Right forelimb (tissue), 1 donor: ENCODE results near the gene HS3ST5.
"Not testable (repeated sequence)": the region's sequence is repeated elsewhere in the genome, so short reads cannot be mapped to it uniquely, and the experiment has no call there.

ENCODE experiments used
- DNase-seq: peaks from one replicate; pipeline ENCODE4 v3.0.0-alpha.2; 2018

HS3ST5 gene

DNA sequence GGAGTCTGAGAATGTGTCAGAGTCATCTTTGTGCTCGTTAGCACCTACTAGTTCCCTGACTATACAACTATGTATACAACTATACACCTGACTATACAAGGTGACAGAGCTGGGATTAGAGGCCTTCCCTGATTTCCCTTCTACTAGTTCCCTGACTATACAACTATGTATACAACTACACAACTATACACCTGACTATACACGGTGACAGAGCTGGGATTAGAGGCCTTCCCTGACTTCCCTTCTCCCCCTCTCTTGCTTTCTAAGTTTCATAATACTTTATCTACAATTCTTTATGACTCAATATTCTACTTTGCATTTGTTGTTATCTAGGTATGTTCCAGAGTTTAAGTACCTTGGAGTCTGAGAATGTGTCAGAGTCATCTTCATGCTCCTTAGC is 68.0 kb downstream of the HS3ST5 start:
- DNase-seq, result no peak

- no peak for DNase-seq
These were observed 70.2 kb downstream of the HS3ST5 start for GRCh38 chr6:114272582-114272981.

DNA sequence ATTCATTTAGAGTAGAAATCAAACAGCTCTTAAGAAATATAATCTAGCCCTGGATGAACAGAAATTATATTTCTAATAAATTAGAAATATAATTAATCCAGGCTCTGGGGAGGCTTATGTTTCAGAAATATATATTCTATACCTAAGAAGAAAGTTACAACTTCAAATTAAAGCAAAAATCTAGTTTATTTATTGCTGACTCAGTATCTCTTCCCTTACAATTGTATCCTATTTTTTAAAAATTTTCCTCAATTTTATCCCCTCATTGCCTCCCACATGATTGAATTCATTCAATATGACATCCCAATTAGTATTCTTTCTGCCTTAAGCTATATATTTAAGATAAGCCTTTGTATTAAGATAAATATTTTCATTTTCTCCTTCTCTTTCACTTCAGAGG is 71.4 kb downstream of the HS3ST5 start:
- no peak for DNase-seq

DNA sequence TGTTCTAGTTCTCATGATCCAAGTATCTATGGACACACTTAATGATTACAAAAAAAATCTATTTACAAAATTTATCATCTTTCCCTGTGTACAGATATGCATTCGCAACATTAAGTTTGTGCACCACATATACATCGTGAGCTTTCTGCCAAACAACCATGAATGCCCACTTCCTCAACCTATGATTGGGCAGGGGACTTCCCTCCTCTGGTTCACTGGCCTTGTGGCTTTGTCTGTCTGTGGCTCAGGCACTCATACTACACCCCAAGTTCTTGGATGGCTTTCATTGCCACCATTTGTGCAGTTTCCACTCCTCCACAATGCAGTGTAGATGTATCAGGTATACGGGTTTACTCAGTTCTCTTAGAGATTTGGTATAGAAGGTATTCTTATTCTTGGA is 74.9 kb downstream of the HS3ST5 start:
- no peak for DNase-seq

- no peak for DNase-seq
These were observed 82.0 kb downstream of the HS3ST5 start for GRCh38 chr6:114260810-114261209.

GRCh38 chr6:114258376-114258775 is 84.4 kb downstream of the HS3ST5 start:
- no peak for DNase-seq

GRCh38 chr6:114253431-114253830 is 89.4 kb downstream of the HS3ST5 start:
- DNase-seq, result no peak

DNA sequence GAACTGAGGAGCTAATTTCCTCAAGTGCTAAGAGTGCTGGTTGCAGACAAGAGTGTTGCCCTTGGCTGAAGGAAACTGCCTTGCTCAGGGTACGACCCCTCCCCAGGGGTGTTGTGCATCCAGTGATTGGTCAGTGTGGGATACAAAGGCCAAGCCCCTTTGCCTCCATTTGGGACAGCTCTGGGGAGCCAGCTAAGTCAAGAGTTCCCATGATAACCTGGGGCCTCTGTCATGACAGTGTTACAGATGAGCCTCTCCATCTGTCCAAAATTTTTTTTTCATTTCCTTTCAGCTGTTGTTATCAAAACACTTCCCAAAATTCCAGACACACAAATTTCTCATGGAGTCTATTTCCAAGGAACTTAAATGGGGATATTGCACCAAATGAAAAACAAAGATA is 93.3 kb downstream of the HS3ST5 start:
- DNase-seq, result no peak

- no peak for DNase-seq
These were observed 95.7 kb downstream of the HS3ST5 start for GRCh38 chr6:114247101-114247500.

DNA sequence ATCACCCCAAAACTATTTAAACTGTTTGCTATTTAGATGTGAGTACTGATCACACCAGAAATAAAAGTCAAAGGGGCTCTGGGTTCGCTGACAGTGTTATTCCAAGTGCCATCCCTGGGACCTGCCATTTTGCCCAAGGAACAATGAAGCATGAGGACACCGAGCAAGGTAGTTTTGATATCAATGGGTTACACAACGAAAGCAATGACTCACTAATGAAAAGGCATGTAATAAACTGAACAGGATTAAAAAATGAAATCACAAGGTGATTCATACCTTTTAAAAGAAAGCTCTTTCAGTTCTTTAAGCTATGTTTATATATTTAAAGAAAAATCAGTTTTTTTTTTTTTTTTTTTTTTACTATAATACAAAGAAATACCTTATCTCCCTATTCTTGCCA is 102.0 kb downstream of the HS3ST5 start:
- DNase-seq, result no peak

GRCh38 chr6:114228675-114229074 is 114.1 kb downstream of the HS3ST5 start:
- no peak for DNase-seq

DNA sequence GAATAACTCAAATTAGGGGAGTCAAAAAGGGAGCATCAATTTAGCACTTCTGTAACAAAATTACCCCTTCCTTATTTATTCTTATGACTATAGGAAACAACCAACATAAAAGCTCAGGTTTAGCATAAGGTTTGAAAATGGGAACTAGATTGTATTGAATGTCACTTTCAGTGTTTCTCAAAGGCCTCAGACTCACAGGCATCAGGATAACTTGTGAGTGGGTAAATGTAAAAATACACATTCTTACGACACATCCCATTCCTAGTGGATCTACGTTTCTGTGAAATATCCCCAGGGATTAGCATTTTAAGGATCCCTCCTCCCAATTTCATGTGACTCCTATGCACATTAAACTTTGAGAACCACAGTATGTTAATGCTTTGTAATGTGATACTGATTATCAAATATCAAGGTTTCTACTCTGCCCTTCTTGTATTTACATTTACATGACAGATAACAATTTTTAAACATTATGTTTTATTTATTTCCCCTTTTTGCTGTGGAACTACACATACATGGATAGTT is 114.8 kb downstream of the HS3ST5 start:
- DNase-seq, result no peak

- DNase-seq, result no peak
These were observed 122.6 kb downstream of the HS3ST5 start for GRCh38 chr6:114220241-114220640.

DNA sequence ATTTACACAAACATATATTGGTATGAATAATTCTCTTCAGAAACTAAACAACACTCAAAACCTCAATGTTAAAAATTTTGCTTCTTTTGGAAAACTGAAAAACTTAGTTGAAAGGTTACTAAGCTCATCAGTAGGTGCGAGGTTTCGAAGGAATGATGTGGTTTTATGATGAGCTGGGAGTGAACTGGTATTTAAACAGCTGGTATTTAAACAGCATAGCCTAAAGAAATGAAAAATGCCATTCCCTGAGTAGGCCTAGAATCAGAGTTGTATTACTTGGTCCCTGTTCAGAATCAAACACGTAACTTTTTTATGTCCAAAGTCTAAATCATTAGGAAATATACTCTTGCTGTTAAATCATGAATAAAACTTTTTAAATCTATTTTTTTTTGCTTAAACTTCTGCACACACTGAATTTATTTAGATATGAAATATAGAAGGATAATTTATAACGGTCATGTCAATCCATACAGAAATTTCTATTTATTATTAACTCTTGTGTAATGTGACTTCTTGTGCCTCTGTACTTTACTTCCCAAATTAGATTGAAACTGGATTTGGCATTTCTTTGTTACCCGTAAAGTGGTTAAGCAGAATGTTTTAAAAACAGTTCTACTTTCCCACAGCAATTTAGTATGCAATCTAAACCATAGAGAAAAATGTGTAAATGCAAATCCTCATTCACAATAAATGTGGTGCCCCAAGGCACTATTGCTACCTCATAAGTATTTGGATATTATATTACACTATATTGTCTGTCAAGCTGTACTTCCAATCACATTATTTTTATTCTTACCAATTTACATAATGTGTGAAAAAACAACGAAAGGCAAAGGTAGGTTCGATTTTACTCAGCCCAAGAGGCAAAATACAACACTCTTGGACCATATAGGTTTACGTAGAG is 124.1 kb downstream of the HS3ST5 start:
- no peak for DNase-seq

- DNase-seq, result not testable (repeated sequence)
These were observed 124.8 kb downstream of the HS3ST5 start for GRCh38 chr6:114217996-114218395.

DNA sequence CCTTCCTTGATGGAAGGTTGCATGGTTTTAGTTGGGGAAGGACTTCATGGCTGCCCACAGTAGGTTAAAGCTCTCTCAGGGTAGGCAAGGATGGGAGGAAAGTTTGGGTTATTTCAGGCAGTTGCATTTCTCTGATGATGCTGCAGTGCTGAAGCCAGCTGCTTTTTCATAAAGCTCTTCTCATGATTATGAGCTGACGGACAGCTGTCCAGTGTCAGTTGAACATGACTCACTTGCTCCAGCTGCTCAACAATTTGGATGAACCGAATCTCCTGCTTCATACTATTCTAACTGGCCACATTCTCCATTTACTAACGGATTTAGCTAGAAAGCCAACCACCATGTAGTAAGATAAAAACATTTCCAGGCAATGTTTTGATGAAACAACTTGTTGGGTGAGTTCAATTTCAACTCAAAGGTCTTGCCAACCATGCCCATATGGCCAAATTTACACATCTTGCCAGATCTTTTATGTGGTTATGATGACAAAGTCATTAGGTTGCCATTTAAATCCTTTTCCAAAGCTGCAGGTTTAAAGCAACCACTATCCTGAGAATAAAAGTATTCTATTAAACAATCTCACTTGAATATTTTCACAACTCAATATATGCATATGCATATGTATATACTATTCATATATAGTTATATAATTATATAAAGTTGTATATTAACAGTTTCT is 125.9 kb downstream of the HS3ST5 start:
- DNase-seq, result no peak

GRCh38 chr6:114210467-114210866 is 132.4 kb downstream of the HS3ST5 start:
- DNase-seq, result no peak

DNA sequence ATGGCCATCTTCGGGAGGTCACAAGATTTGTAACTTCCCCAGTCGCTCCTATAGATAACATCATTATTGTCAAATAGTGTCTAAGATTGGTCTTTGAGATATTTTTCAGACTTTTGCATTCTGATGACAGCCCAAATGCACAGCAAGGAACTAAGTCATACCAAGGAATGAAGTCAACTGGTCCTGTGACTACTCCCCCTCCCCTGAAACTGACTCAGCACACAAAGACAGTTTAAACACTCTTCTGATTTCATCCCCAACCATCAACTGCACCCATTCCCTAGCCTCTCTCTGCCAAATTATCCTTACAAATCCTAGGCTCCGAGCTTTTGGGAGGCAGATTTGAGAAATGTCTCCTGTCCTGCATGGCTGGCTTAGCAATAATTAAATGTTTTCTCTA is 139.4 kb downstream of the HS3ST5 start:
- DNase-seq, result no peak

DNA sequence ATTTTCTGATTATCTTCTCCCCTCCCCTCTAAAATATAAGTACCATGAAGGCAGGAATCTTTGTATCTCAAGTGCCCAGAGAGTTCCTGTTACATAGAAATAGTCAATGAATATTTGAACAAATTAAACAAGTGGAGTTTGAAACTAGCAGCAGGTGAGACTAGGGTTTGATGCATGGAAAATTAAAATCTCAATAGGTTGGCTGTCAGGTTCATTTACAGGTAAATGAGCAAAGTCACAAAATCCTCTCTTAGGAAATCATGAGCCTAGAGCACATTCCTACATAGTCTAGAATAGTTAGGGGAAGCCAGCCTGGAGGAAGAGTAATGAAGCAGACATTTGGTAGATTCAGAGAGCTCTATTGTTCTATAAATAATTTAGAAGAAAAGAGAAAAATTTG is 140.4 kb downstream of the HS3ST5 start:
- no peak for DNase-seq

DNA sequence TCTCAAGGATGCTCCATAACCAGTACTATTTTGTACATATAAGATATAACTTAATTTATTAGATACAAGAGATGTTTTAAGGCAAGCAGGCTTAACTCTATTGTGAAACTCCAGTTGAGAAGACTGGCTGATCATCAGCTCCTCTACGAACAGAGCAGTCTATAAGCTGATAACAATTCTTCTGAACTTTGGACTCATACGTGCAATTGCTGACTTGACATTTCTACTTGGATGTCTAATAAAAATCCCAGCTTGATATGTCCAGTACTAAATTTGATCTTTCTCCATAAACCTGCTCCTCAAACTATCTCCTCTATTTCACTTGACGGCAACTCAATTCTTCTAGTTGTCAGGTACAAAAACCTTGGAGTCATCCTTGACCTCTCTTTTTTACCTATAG is 141.9 kb downstream of the HS3ST5 start:
- DNase-seq, result no peak

DNA sequence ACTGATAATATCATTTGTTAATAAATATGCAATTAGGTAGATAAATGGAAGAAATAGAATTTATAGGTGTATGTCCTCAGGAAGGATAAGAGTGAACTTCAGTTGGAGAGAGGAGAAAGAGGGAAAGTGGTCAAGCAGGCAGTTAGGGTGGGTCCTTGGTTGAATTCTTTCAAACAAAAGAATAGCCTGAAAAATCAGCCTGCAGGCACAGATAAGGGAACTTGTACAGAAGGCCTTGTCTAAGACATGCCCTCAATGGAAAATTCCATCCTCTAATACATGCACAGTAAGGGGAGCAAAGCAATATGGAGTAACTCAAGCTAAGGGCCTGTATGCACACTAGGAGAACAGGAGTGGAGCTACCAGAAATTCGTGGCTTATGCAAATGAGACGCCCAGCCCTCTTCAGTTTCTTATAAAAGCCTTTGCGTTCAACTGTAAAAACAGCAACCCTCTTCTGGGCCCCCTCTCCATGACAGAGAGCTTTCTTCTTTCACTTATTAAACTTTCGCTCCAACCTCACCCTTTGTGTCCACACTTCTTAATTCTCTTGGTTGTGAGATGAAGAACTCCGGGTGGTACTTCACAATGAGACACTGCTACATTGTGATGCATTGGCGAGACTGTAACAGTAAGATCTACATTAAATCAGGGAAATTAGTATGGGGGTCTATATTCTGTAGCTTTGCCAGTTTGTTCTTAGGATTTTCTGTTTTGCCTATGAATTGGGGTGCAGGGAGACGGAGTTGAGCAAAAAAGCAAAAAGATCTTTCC is 147.0 kb downstream of the HS3ST5 start:
- no peak for DNase-seq

- DNase-seq, result no peak
These were observed 147.8 kb downstream of the HS3ST5 start for GRCh38 chr6:114195027-114195365.

DNA sequence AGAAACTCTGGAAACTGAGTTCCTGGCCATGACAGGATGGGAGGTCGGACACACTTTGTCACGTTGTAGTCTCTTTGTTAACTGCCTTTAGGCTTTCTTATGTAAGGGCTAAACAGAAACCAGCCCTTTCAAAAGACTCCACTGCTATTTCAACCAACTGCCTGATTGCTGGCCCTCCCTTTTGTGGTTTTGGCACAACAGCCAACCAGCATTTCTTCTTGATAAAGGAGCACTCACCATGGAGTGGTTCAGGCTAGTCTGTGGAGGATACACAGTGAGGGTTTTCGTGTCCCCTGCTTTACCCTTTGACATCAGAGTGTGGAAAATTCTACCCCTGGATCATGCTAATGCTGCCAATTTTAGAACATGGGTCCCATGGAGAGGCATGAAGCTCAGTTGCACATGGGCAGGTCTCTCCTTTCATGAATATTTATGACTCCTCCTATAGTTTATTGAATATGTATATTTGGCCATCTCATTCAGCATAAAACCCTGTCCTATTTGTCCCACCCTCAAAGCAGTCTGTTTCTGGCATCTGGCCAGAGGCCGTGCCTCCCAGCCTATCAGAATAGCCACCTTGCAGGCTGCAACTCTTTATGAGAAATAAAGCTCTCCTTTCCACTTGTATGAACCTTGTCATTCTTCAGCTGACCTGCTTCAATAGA is 148.3 kb downstream of the HS3ST5 start:
- no peak for DNase-seq
